RWPE2 (cell line): ENCODE data around the gene THSD4.

Experiments used
- ATAC-seq: fragments of 200-7000 bp; cut with Tn5 transposase; 3 replicates; pipeline ENCODE4 v1.9.1; 2021; ENCODE audit warnings: low read depth
- DNase-seq: peaks from one replicate; pipeline ENCODE4 v3.0.0-alpha.2; 2020; ENCODE audit warnings: low spot score
- H3K27ac ChIP-seq: fragments of 450-650 bp; 2 replicates; pipeline ENCODE4 v1.5.1; 2017; ENCODE audit warnings: mild to moderate bottlenecking; ENCODE audit not compliant: poor library complexity, severe bottlenecking
- H3K27me3 ChIP-seq: fragments of 250-450 bp; sonication (Bioruptor Pico); 2 replicates; pipeline ENCODE4 v1.5.1; 2021; ENCODE audit warnings: mild to moderate bottlenecking, moderate library complexity; ENCODE audit not compliant: insufficient read depth, poor library complexity, severe bottlenecking
- H3K36me3 ChIP-seq: fragments of 250-450 bp; sonication (Bioruptor Pico); 2 replicates; pipeline ENCODE4 v1.5.1; 2020; ENCODE audit warnings: low read depth, mild to moderate bottlenecking, moderate library complexity
- H3K4me1 ChIP-seq: fragments of 250-450 bp; sonication (Bioruptor Pico); 2 replicates; pipeline ENCODE4 v1.5.1; 2021; ENCODE audit warnings: mild to moderate bottlenecking, moderate library complexity; ENCODE audit not compliant: insufficient read depth, poor library complexity, severe bottlenecking
- H3K4me3 ChIP-seq: fragments of 250-450 bp; sonication (Bioruptor Pico); 2 replicates; pipeline ENCODE4 v1.5.1; 2021; ENCODE audit warnings: mild to moderate bottlenecking, moderate library complexity; ENCODE audit not compliant: severe bottlenecking
- H3K9me3 ChIP-seq: fragments of 250-450 bp; sonication (Bioruptor Pico); 2 replicates; pipeline ENCODE4 v1.5.1; 2021; ENCODE audit warnings: mild to moderate bottlenecking, moderate library complexity; ENCODE audit not compliant: severe bottlenecking
- TF ChIP-seq, protein P1 (sequence below): fragments of 450-650 bp; IDR thresholded peaks from one replicate; pipeline ENCODE4 v1.5.1; 2017; ENCODE audit warnings: mild to moderate bottlenecking, moderate library complexity; ENCODE audit not compliant: poor library complexity, severe bottlenecking

Gene THSD4

DNA sequence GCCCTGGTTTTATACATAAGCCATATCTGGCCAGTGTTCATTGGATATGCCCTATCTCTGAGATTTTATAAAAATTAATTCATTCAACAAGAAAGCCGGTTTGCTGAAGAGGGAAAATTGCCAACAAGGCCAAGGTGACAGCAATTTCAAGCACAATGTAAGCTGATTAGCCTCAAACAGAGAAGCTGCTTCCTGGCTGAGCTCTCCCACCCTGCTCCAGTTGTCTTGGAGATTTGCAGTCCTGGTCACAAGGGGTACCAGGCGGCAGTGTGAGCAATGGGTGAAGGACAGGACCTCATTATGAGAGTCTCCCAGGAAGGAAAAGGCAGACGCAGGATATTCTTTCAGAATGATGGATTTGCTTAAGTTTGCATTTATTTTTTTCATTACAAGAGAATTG lies 5.4 kb upstream of the THSD4 start:
- H3K27ac ChIP-seq: no peak overlapping the region
- H3K27me3 ChIP-seq: no peaks in the 10 kb centered on the region
- TF ChIP-seq, protein P1, sequence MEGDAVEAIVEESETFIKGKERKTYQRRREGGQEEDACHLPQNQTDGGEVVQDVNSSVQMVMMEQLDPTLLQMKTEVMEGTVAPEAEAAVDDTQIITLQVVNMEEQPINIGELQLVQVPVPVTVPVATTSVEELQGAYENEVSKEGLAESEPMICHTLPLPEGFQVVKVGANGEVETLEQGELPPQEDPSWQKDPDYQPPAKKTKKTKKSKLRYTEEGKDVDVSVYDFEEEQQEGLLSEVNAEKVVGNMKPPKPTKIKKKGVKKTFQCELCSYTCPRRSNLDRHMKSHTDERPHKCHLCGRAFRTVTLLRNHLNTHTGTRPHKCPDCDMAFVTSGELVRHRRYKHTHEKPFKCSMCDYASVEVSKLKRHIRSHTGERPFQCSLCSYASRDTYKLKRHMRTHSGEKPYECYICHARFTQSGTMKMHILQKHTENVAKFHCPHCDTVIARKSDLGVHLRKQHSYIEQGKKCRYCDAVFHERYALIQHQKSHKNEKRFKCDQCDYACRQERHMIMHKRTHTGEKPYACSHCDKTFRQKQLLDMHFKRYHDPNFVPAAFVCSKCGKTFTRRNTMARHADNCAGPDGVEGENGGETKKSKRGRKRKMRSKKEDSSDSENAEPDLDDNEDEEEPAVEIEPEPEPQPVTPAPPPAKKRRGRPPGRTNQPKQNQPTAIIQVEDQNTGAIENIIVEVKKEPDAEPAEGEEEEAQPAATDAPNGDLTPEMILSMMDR: no peak
- H3K4me3 ChIP-seq: no peak overlapping the region
- H3K36me3 ChIP-seq: peaks cover 19% of the 10 kb centered on the region; the same call in 1 of the 2 replicates
- ATAC-seq (no peak), DNase-seq (no peak)
- H3K9me3 ChIP-seq: no peaks in the 10 kb centered on the region
- H3K4me1 ChIP-seq: peaks cover 27% of the 10 kb centered on the region

DNA sequence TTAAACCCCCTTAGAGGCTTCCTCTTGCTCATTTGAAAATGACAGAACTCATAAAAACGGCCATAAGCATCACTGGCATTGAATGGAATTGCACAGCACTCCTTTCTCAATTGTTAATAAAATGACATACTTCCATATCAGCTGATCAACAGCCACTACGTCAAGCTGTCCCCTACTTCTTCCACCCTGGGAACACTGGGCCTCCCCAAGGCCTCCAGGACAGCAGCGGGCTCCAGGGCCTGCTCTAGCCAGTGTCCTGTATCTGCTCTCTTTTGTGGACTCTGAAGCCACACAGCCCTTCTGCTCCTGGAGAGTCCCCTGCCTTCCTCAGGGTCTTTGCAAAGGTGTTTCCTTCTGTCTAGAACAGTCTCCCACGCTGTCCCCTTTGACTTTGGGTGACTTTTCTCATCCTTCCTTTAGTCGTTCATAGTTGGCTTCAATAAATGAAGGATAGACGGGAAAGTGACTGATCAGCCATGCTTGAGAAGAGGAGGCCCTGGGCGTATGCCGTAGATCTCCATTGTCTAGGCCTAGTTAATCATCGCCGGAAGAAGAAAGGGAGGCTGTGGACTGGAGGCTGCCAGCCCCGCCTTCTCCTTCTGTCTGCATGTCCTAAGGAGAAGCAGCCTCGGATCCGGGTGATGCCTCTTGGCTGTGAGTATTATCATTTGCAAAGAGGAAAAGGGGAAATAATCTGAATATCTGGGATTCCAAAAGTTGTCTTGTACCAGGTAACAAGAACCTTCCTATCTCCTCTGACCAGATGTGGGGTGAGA lies 4.7 kb upstream of the THSD4 start:
- H3K36me3 ChIP-seq: peaks cover 19% of the 10 kb centered on the region; the same call in 1 of the 2 replicates

DNA sequence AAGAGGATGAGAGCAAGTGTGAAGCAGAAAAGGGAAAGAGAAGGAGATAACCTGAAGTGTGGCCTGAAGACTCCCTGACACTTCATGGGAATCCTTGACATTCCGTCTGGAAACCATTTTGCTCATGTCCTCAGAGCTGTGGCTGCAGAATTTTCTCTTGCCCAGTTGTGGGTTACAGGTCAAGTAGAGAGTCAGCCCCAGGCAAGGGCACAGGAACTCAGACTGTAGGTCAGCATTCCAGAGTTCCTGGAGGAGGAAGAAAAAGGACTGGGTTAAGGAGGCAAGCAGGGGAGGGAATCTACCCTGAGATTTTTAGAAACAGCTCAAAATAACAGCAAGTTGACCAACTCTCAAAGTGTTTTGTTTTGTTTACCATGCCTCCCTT lies 4.1 kb upstream of the THSD4 start:
- DNase-seq: no peak
- peaks cover 19% of the 10 kb centered on the region; the same call in 1 of the 2 replicates for H3K36me3 ChIP-seq
- H3K27ac ChIP-seq: peak overlapping the region; percentile 97
- no peaks in the 10 kb centered on the region for H3K9me3 ChIP-seq
- ATAC-seq: no peak
- H3K4me3 ChIP-seq: no peak overlapping the region
- TF ChIP-seq, protein P1: no peak
- H3K27me3 ChIP-seq: no peaks in the 10 kb centered on the region
- peaks cover 28% of the 10 kb centered on the region for H3K4me1 ChIP-seq

More for the DNA sequence above, 4.7 kb upstream of the THSD4 start:
- TF ChIP-seq, protein P1: no peak
- Histone ChIP-seq H3K4me1 (peaks cover 28% of the 10 kb centered on the region), H3K27ac (peak overlapping the region; percentile 97), H3K9me3 (no peaks in the 10 kb centered on the region), H3K27me3 (no peaks in the 10 kb centered on the region), H3K4me3 (no peak overlapping the region)
- DNase-seq (no peak), ATAC-seq (no peak)

DNA sequence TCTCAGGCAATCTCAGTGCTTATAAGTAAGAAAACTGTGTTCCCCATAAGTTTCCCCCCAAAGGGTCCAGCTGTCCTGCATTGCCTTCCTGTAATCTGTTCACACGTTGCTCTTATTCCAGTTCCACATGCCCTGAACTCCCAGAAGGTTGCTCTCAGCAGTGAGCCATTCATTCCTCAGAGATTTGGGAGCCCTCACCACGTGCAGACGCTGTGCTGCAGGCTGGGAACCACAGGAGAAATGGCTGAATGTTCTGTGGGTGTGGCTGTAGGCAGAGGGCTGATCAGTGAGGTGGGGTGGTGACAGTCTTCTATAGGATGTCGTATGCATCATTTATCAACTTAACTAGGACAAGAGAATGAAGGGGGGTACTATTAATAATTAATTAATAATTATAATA lies 3.3 kb upstream of the THSD4 start:
- Histone ChIP-seq H3K4me3 (no peak overlapping the region), H3K4me1 (peaks cover 33% of the 10 kb centered on the region), H3K27me3 (no peaks in the 10 kb centered on the region), H3K9me3 (no peaks in the 10 kb centered on the region), H3K27ac (peak overlapping the region; percentile 97), H3K36me3 (peaks cover 19% of the 10 kb centered on the region)
- TF ChIP-seq, protein P1: no peak
- DNase-seq (no peak), ATAC-seq (no peak)

DNA sequence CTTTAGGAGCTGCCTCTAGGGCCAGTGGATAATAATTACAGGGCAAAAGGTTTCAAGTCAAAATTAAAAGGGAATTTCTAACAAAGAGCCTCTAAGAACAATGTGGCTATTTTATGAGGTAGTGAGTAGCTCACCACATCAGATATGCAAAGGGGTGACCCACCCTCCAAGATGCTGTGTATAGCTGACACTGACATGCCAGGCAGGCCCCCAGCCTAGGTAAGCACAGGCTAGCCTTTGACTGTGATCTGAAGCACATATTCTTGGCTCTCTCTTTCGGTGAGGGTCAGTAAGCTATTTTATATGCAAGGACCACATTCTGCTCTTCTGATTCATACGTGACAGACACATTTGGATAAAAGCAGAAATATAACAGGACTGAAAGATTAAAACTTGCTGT lies 2.8 kb upstream of the THSD4 start:
- Histone ChIP-seq H3K27ac (peak overlapping the region; percentile 97), H3K4me1 (peaks cover 37% of the 10 kb centered on the region), H3K36me3 (peaks cover 19% of the 10 kb centered on the region), H3K4me3 (no peak overlapping the region), H3K27me3 (no peaks in the 10 kb centered on the region), H3K9me3 (no peaks in the 10 kb centered on the region)
- DNase-seq (no peak), ATAC-seq (no peak)
- TF ChIP-seq, protein P1: no peak
